Brain microvascular endothelial cell (primary cell): ENCODE results near the gene SHLD3.
"Not testable (repeated sequence)": the region's sequence is repeated elsewhere in the genome, so short reads cannot be mapped to it uniquely, and the experiment has no call there.

Experiments used
- DNase-seq: peaks from one replicate; pipeline ENCODE4 v3.0.0-alpha.2; 2020
- H3K27ac ChIP-seq: fragments of 250-450 bp; sonication (Bioruptor Pico); 2 replicates; pipeline ENCODE4 v1.5.1; 2020; ENCODE audit warnings: mild to moderate bottlenecking, moderate library complexity
- H3K27me3 ChIP-seq: fragments of 250-450 bp; sonication (Bioruptor Pico); replicated peaks from 2 replicates; pipeline ENCODE4 v1.5.1; 2020; ENCODE audit warnings: mild to moderate bottlenecking
- H3K36me3 ChIP-seq: fragments of 250-450 bp; sonication (Bioruptor Pico); replicated peaks from 2 replicates; pipeline ENCODE4 v1.5.1; 2020; ENCODE audit warnings: mild to moderate bottlenecking
- H3K4me3 ChIP-seq: 2 replicates; pipeline ENCODE4 v1.5.1; 2011; ENCODE audit warnings: low read depth, mild to moderate bottlenecking, control low read depth, low read length, moderate library complexity
- in situ Hi-C: cut with HindIII; loops from 2 replicates; pipeline ENCODE4 v1.10.0; 2017; ENCODE audit warnings: low sequenced_read_pairs, low pct_ligation_motif_present
- TF ChIP-seq, protein P1 (sequence below): IDR thresholded peaks from 2 replicates; pipeline ENCODE4 v1.5.1; 2011; ENCODE audit warnings: low read depth, mild to moderate bottlenecking, moderate library complexity, low read length, control low read depth, inconsistent platforms; ENCODE audit errors: missing control alignments

SHLD3 gene

DNA sequence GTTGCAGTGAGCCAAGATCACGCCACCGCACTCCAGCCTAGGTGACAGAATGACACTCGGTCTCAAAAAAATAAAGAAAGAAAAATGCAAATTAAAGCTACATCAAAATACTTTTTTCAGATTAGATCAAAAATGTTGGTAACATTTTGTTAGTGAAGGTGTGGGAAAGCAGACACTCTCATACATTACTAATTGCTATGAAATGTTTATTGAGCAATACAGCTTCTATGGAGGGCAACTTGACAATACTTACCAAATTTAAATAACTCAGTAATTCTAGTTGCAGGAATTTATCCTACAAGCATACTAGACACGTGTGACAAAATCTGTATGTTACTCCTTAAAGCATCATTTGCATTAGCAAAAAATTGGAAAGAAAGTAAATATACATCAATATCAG, 4.8 kb upstream of the SHLD3 start:
- Histone ChIP-seq H3K36me3 (no peaks in the 10 kb centered on the region), H3K4me3 (no peak overlapping the region), H3K27ac (no peak overlapping the region), H3K27me3 (no peaks in the 10 kb centered on the region)
- DNase-seq: no peak
- in situ Hi-C loops: no loop called here
- TF ChIP-seq, protein P1, sequence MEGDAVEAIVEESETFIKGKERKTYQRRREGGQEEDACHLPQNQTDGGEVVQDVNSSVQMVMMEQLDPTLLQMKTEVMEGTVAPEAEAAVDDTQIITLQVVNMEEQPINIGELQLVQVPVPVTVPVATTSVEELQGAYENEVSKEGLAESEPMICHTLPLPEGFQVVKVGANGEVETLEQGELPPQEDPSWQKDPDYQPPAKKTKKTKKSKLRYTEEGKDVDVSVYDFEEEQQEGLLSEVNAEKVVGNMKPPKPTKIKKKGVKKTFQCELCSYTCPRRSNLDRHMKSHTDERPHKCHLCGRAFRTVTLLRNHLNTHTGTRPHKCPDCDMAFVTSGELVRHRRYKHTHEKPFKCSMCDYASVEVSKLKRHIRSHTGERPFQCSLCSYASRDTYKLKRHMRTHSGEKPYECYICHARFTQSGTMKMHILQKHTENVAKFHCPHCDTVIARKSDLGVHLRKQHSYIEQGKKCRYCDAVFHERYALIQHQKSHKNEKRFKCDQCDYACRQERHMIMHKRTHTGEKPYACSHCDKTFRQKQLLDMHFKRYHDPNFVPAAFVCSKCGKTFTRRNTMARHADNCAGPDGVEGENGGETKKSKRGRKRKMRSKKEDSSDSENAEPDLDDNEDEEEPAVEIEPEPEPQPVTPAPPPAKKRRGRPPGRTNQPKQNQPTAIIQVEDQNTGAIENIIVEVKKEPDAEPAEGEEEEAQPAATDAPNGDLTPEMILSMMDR: no peak

DNA sequence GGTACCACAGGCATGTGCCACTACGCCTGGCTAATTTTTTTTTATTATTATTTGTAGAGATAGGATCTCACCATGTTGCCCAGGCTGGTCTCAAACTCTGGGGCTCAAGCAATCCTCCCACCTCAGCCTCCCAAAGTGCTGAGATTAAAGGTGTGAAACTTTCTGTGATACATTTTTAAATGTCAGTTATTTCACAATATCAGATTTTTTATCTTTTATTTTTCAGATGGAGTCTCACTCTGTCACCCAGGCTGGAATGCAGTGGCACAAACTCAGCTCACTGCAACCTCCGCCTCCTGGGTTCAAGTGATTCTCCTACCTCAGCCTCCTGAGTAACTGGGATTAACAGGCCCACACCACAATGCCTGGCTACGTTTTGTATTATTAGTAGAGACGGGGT, 2.9 kb upstream of the SHLD3 start:
- H3K27ac ChIP-seq, in situ Hi-C loops, DNase-seq: not testable (repeated sequence)

DNA sequence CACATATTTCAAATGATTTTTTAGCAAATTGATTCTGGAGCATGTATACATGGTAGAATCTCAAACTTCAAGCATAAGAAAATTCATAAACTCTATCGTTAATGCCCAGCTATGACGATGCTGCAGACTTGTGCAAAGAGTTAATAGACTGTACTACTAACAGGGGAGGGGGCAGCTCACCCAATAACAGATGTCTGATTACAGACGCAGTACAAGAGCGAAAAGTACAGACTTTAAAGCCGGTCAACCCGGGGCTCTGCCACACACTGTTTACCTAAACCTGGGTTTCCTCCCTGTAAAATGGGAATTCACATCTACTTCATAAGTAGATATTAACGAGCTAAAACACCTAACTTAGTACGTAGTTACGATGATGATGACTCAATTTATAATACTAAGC, 1.3 kb upstream of the SHLD3 start:
- TF ChIP-seq, protein P1: no peak
- in situ Hi-C loops: no loop called here
- Histone ChIP-seq H3K4me3 (peak overlapping the region; percentile 95), H3K36me3 (no peaks in the 10 kb centered on the region), H3K27ac (peak overlapping the region; percentile 73), H3K27me3 (no peaks in the 10 kb centered on the region)
- DNase-seq: no peak

More for the DNA sequence above, 2.9 kb upstream of the SHLD3 start:
- H3K27me3 ChIP-seq, H3K4me3 ChIP-seq, H3K36me3 ChIP-seq: not testable (repeated sequence)

DNA sequence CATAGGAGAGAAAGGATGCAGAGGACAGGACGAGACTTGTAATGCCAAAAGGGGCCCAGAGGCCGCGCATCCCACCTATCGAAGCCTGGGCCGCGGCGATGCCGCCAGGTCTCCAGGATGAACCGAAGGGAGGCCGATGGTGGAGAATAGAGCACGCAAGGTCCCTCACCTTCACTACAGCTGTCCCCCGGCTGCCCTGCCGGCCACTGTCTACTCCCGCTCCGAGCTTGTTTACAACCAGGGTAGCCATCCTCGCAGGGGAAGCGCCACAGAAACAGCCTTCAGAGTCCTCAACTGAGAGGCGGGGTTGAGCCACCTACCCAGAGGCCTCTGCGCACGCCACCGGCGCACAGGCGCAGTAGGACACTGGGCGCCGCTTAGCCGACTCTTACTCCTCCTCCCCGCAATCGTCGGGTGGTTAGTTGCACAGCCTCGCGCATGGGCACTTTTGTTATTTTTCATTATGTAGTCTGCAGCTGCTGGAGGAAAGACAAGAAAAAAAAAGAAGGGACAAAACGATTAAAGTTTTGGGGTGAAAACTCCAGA, 729 bp upstream of the SHLD3 start, which contains the start of gene TRIM23:
TRIM23 (minus strand) TSS at position 309 of the 546 bp plus-strand sequence; CDS start at position 250, 59 bp downstream.
- H3K36me3 ChIP-seq: no peaks in the 10 kb centered on the region
- peak; percentile 92 for DNase-seq
- no peaks in the 10 kb centered on the region for H3K27me3 ChIP-seq
- H3K27ac ChIP-seq: peak within 1 kb of the TSS; percentile 73
- in situ Hi-C loops: no loop called here
- H3K4me3 ChIP-seq: peak within 1 kb of the TSS; percentile 95
- TF ChIP-seq, protein P1: peak; percentile 25

DNA sequence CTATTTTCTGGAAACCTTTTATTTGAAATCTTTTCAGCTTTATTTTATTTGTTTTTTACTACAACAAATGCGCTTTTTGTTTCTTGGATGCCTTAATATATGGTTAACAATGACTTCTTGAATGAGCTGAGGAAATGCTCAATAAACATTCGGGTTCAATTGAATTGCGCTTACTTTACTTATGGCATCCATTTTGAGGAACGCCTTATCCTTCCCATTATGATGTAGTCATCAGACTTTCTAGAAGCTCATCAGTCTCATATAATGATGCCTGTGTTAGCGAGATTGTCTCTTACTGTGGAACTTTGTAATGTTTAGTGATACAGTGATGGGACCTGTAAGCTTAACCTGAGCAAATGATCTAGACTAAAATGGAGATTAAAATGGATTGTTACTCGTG, 916 bp downstream of the SHLD3 start:
- in situ Hi-C loops: no loop called here
- Histone ChIP-seq H3K27me3 (no peaks in the 10 kb centered on the region), H3K27ac (no peak overlapping the region), H3K36me3 (peaks cover 7% of the 10 kb centered on the region), H3K4me3 (peak overlapping the region; percentile 95)
- no peak for DNase-seq
- TF ChIP-seq, protein P1: no peak

DNA sequence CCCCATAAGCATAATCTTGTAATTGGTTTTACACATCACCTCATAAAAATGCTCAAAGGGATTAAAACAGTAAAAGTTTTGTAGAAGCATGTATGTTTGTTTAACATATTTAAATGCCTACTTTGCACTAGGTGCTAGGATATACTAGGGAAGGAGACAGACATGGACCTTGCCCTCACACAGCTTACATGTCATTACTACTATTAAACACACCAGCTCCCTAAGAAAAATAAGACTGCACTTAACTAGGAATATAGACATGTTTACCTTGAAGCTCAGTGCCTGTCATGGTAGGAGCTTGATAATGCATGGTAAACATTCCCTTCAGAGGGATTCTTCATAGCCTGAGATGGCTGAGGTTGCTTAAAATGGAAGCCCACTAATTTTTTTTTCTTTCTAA, 6.2 kb downstream of the SHLD3 start:
- Histone ChIP-seq H3K36me3 (peaks cover 9% of the 10 kb centered on the region), H3K27me3 (no peaks in the 10 kb centered on the region), H3K4me3 (no peak overlapping the region), H3K27ac (no peak overlapping the region)
- DNase-seq: no peak
- TF ChIP-seq, protein P1: no peak
- in situ Hi-C loops: no loop called here
